Mesodermal cell (in vitro differentiated cells): ENCODE results near the gene PPM1B.
A peak's percentile ranks its signal among the peaks of the same experiment; 100 is the strongest.
"Not testable (repeated sequence)": the region's sequence is repeated elsewhere in the genome, so short reads cannot be mapped to it uniquely, and the experiment has no call there.

Source experiments
- H3K27ac ChIP-seq: 2 replicates; pipeline ENCODE4 v1.7.0; 2013; ENCODE audit warnings: mild to moderate bottlenecking, low read depth, low read length, moderate library complexity; ENCODE audit not compliant: severe bottlenecking
- H3K36me3 ChIP-seq: 2 replicates; pipeline ENCODE4 v1.7.1; 2013; ENCODE audit warnings: mild to moderate bottlenecking, low read length, moderate library complexity; ENCODE audit not compliant: control insufficient read depth, insufficient read depth
- H3K4me1 ChIP-seq: one replicate; pipeline ENCODE4 v1.7.1; 2013; ENCODE audit warnings: mild to moderate bottlenecking, low read length; ENCODE audit not compliant: insufficient read depth, control insufficient read depth, poor library complexity, severe bottlenecking
- H3K4me3 ChIP-seq: 2 replicates; pipeline ENCODE4 v1.7.0; 2013; ENCODE audit warnings: low read length, control low read depth, mild to moderate bottlenecking; ENCODE audit not compliant: insufficient read depth, poor library complexity, severe bottlenecking; ENCODE audit errors: extremely low read depth
- H3K9me3 ChIP-seq: 2 replicates; pipeline ENCODE4 v1.7.1; 2013; ENCODE audit warnings: mild to moderate bottlenecking, low read length, moderate library complexity; ENCODE audit not compliant: control insufficient read depth
- WGBS, 2 experiments: methylation state at CpG; one replicate each; pipeline ENCODE4 v1.1.5; 2013; ENCODE audit warnings: missing lambda C conversion rate in 2 of 2; ENCODE audit not compliant: insufficient coverage in 2 of 2; 5-methylcytosine and 5-hydroxymethylcytosine counted together

The PPM1B gene

GRCh38 chr2:44155666-44156446 lies 12.8 kb upstream of the PPM1B start:
- H3K36me3 ChIP-seq = no peaks in the 10 kb centered on the region
- 89 to 100% methylated on average over 3 to 5 of the region's 5 CpGs for WGBS, 2 experiments
- no peak overlapping the region for H3K4me3 ChIP-seq
- no peaks in the 10 kb centered on the region for H3K9me3 ChIP-seq
- no peak overlapping the region for H3K27ac ChIP-seq
- peaks cover 3% of the 10 kb centered on the region for H3K4me1 ChIP-seq

GRCh38 chr2:44163777-44164176 lies 4.9 kb upstream of the PPM1B start:
- 86% methylated on average over 1 of the region's 2 CpGs; no CpG with 5 or more reads in 1 of the 2 experiments for WGBS, 2 experiments
- H3K27ac ChIP-seq = no peak overlapping the region
- no peaks in the 10 kb centered on the region for H3K36me3 ChIP-seq
- peaks cover 5% of the 10 kb centered on the region for H3K9me3 ChIP-seq
- no peaks in the 10 kb centered on the region for H3K4me1 ChIP-seq
- H3K4me3 ChIP-seq = no peak overlapping the region

GRCh38 chr2:44164617-44165016 lies 4.1 kb upstream of the PPM1B start:
- H3K4me1 ChIP-seq = no peaks in the 10 kb centered on the region
- H3K27ac ChIP-seq = no peak overlapping the region
- peaks cover 5% of the 10 kb centered on the region for H3K9me3 ChIP-seq
- no peaks in the 10 kb centered on the region for H3K36me3 ChIP-seq
- no peak overlapping the region for H3K4me3 ChIP-seq
- 86 to 100% methylated on average over 1 of the region's 3 CpGs for WGBS, 2 experiments

GRCh38 chr2:44166096-44166495 lies 2.6 kb upstream of the PPM1B start:
- H3K36me3 ChIP-seq = no peaks in the 10 kb centered on the region
- no peaks in the 10 kb centered on the region for H3K4me1 ChIP-seq
- 92 to 98% methylated on average over 21 to 22 of the region's 23 CpGs for WGBS, 2 experiments
- H3K9me3 ChIP-seq = peaks cover 5% of the 10 kb centered on the region
- no peak overlapping the region for H3K4me3 ChIP-seq
- no peak overlapping the region for H3K27ac ChIP-seq

GRCh38 chr2:44167311-44167907 lies 1.3 kb upstream of the PPM1B start:
- 43 to 94% methylated on average over 6 to 12 of the region's 18 CpGs for WGBS, 2 experiments
- Histone ChIP-seq H3K27ac (peak overlapping the region; percentile 98), H3K9me3 (peaks cover 5% of the 10 kb centered on the region), H3K36me3 (no peaks in the 10 kb centered on the region), H3K4me1 (no peaks in the 10 kb centered on the region), H3K4me3 (peak overlapping the region; percentile 54)

- peak overlapping the region; percentile 98 for H3K27ac ChIP-seq
- peaks cover 5% of the 10 kb centered on the region for H3K9me3 ChIP-seq
- no peaks in the 10 kb centered on the region for H3K4me1 ChIP-seq
- H3K36me3 ChIP-seq = no peaks in the 10 kb centered on the region
- 0 to 1% methylated on average over 39 to 46 of the region's 46 CpGs for whole genome bisulfite sequencing, 2 experiments
- peak overlapping the region; percentile 54 for H3K4me3 ChIP-seq
Observed at GRCh38 chr2:44167908-44168680, 581 bp upstream of the PPM1B start.

- Histone ChIP-seq H3K27ac (peak overlapping the region; percentile 79), H3K4me1 (no peaks in the 10 kb centered on the region), H3K4me3 (peak overlapping the region; percentile 79), H3K36me3 (no peaks in the 10 kb centered on the region), H3K9me3 (peaks cover 5% of the 10 kb centered on the region)
- 0% methylated on average over 43 to 52 of the region's 54 CpGs for WGBS, 2 experiments
Observed at GRCh38 chr2:44169155-44169898, 652 bp downstream of the PPM1B start.

GRCh38 chr2:44170311-44170717 lies 1.6 kb downstream of the PPM1B start:
- 0 to 4% methylated on average over 3 of the region's 3 CpGs for whole genome bisulfite sequencing, 2 experiments
- Histone ChIP-seq H3K36me3 (no peaks in the 10 kb centered on the region), H3K4me1 (peaks cover 6% of the 10 kb centered on the region), H3K27ac (no peak overlapping the region), H3K9me3 (no peaks in the 10 kb centered on the region), H3K4me3 (peak overlapping the region; percentile 79)

- Histone ChIP-seq H3K9me3 (no peaks in the 10 kb centered on the region), H3K4me1 (peaks cover 6% of the 10 kb centered on the region), H3K4me3 (peak overlapping the region; percentile 79), H3K36me3 (no peaks in the 10 kb centered on the region), H3K27ac (no peak overlapping the region)
- WGBS, 2 experiments = 0% methylated on average over 1 of the region's 2 CpGs; no CpG with 5 or more reads in 1 of the 2 experiments
Observed at GRCh38 chr2:44171018-44171417, 2.3 kb downstream of the PPM1B start.

- 36 to 75% methylated on average over 2 to 4 of the region's 8 CpGs for WGBS, 2 experiments
- not testable (repeated sequence) for H3K9me3 ChIP-seq, H3K4me1 ChIP-seq, H3K36me3 ChIP-seq, H3K27ac ChIP-seq
- H3K4me3 ChIP-seq = peak overlapping the region; percentile 79
Observed at GRCh38 chr2:44171442-44171841, 2.8 kb downstream of the PPM1B start.
